WTC11 (cell line): Measurements from ENCODE around the gene GRK7.

Source experiments
- ATF6 ChIP-seq: sonication (generic); formaldehyde crosslinking; IDR thresholded peaks from 2 replicates; pipeline ENCODE4 v1.8.1; 2023; ENCODE audit warnings: mild to moderate bottlenecking, missing genetic modification reagents
- CTCF ChIP-seq: fragments of 200-600 bp; IDR thresholded peaks from 2 replicates; pipeline ENCODE4 v1.8.0; 2022; ENCODE audit warnings: antibody characterized with exemption
- E2F1 ChIP-seq: sonication (generic); formaldehyde crosslinking; IDR thresholded peaks from 2 replicates; pipeline ENCODE4 v1.8.0; 2022; ENCODE audit warnings: mild to moderate bottlenecking, missing genetic modification reagents
- KAT7 ChIP-seq: sonication (generic); formaldehyde crosslinking; IDR thresholded peaks from 2 replicates; pipeline ENCODE4 v1.8.1; 2023; ENCODE audit warnings: missing genetic modification reagents, mild to moderate bottlenecking, borderline replicate concordance
- MXD4 ChIP-seq: fragments of 250-450 bp; sonication (Bioruptor Pico); IDR thresholded peaks from 2 replicates; pipeline ENCODE4 v1.8.0; 2021; ENCODE audit warnings: mild to moderate bottlenecking, moderate library complexity, borderline replicate concordance
- PRRX2 ChIP-seq: fragments of 250-450 bp; sonication (Bioruptor Pico); IDR thresholded peaks from 2 replicates; pipeline ENCODE4 v1.8.0; 2021; ENCODE audit warnings: mild to moderate bottlenecking
- SMAD3 ChIP-seq: sonication (generic); formaldehyde crosslinking; IDR thresholded peaks from 2 replicates; pipeline ENCODE4 v1.8.0; 2022; ENCODE audit warnings: missing genetic modification reagents, mild to moderate bottlenecking, borderline replicate concordance
- TEAD1 ChIP-seq: sonication (generic); formaldehyde crosslinking; IDR thresholded peaks from 2 replicates; pipeline ENCODE4 v1.8.0; 2022; ENCODE audit warnings: mild to moderate bottlenecking, missing genetic modification reagents
- USF2 ChIP-seq: sonication (generic); formaldehyde crosslinking; IDR thresholded peaks from 2 replicates; pipeline ENCODE4 v1.8.1; 2023; ENCODE audit warnings: mild to moderate bottlenecking, missing genetic modification reagents, moderate library complexity
- ZNF219 ChIP-seq: sonication (generic); formaldehyde crosslinking; IDR thresholded peaks from 2 replicates; pipeline ENCODE4 v1.8.0; 2023; ENCODE audit warnings: missing genetic modification reagents, mild to moderate bottlenecking, borderline replicate concordance
- ZNF532 ChIP-seq: fragments of 250-450 bp; sonication (Bioruptor Pico); IDR thresholded peaks from 2 replicates; pipeline ENCODE4 v1.9.0; 2021; ENCODE audit warnings: mild to moderate bottlenecking, borderline replicate concordance
- TF ChIP-seq, protein P1 (sequence below): sonication (generic); formaldehyde crosslinking; IDR thresholded peaks from 2 replicates; pipeline ENCODE4 v1.8.0; 2022; ENCODE audit warnings: mild to moderate bottlenecking, missing genetic modification reagents

GRCh38 chr3:141735176-141735575 is 28.0 kb upstream of the GRK7 start:
- TF ChIP-seq, protein P1, sequence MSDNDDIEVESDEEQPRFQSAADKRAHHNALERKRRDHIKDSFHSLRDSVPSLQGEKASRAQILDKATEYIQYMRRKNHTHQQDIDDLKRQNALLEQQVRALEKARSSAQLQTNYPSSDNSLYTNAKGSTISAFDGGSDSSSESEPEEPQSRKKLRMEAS (CRISPR knock-in tag), result no peak
- TF ChIP-seq E2F1 (no peak), PRRX2 (CRISPR knock-in tag) (no peak), CTCF (no peak), ATF6 (CRISPR knock-in tag) (no peak), TEAD1 (CRISPR knock-in tag) (no peak), KAT7 (CRISPR knock-in tag) (no peak), SMAD3 (CRISPR knock-in tag) (no peak), USF2 (no peak), ZNF219 (CRISPR knock-in tag) (no peak), MXD4 (CRISPR knock-in tag) (no peak), ZNF532 (CRISPR knock-in tag) (no peak)
